ENCODE results near the gene ZNF460. TPM values are rescaled to one million over a fixed set of nuclear protein-coding genes. Genes with fewer than 3 reads are reported as not detected.
A peak's percentile ranks its signal among the peaks of the same experiment; 100 is the strongest.
"Not testable (repeated sequence)": the region's sequence is repeated elsewhere in the genome, so short reads cannot be mapped to it uniquely, and the experiment has no call there.

ZNF460 gene
- 39.0 and 39.5 TPM in 2 replicates for total RNA-seq (2014; rRNA removed; shearing (Covaris generic))

- Histone ChIP-seq H3K4me1 (replicated peaks) (peaks cover 14% of the 10 kb centered on the region), H3K9me3 (replicated peaks) (no peaks in the 10 kb centered on the region), H3K4me3 (peak within 1 kb of the TSS; percentile 66), H3K27ac (peak within 1 kb of the TSS; percentile 98), H3K36me3 (peaks cover 35% of the 10 kb centered on the region), H3K27me3 (replicated peaks) (no peaks in the 10 kb centered on the region)
- DNase-seq (ENCODE audit: low read depth in 1 of 2, low spot score in 2 of 2): peak; percentile 94 to 97
Measured at GRCh38 chr19:57280165-57280961, at the start of gene ZNF460. Gene ZNF460, plus strand, starts transcription at chr19:57280485. Its CDS starts 322 bp downstream, at chr19:57280807.

GRCh38 chr19:57231686-57232085 lies 48.6 kb upstream of the ZNF460 start:
- H3K27ac ChIP-seq: no peak overlapping the region
- no peak overlapping the region for H3K4me3 ChIP-seq
- no peak for DNase-seq (ENCODE audit: low read depth in 1 of 2, low spot score in 2 of 2)
- no peaks in the 10 kb centered on the region for H3K4me1 ChIP-seq (replicated peaks)
- 0 out of 2 replicates have a peak, but pooled peaks cover 2% of the 10 kb centered on the region for H3K9me3 ChIP-seq (replicated peaks)
- H3K27me3 ChIP-seq (replicated peaks): no peaks in the 10 kb centered on the region
- H3K36me3 ChIP-seq: no peaks in the 10 kb centered on the region

GRCh38 chr19:57233207-57233606 lies 47.1 kb upstream of the ZNF460 start:
- no peak for DNase-seq (ENCODE audit: low read depth in 1 of 2, low spot score in 2 of 2)
- H3K4me1 ChIP-seq (replicated peaks): no peaks in the 10 kb centered on the region
- H3K27me3 ChIP-seq (replicated peaks): no peaks in the 10 kb centered on the region
- 0 out of 2 replicates have a peak, but pooled peaks cover 2% of the 10 kb centered on the region for H3K9me3 ChIP-seq (replicated peaks)
- H3K36me3 ChIP-seq: no peaks in the 10 kb centered on the region
- H3K27ac ChIP-seq: no peak overlapping the region
- H3K4me3 ChIP-seq: no peak overlapping the region

- Histone ChIP-seq H3K27me3 (replicated peaks) (no peaks in the 10 kb centered on the region), H3K27ac (peak overlapping the region; percentile 80; the same call in 1 of the 2 replicates), H3K9me3 (replicated peaks) (no peaks in the 10 kb centered on the region), H3K36me3 (peaks cover 18% of the 10 kb centered on the region), H3K4me1 (replicated peaks) (peaks cover 13% of the 10 kb centered on the region), H3K4me3 (peak overlapping the region; percentile 87)
- DNase-seq (ENCODE audit: low read depth in 1 of 2, low spot score in 2 of 2): no peak
Measured at GRCh38 chr19:57239982-57240310, 40.3 kb upstream of the ZNF460 start.

- Histone ChIP-seq H3K36me3 (peaks cover 21% of the 10 kb centered on the region), H3K4me3 (peak within 1 kb of the TSS; percentile 87), H3K4me1 (replicated peaks) (peaks cover 13% of the 10 kb centered on the region), H3K9me3 (replicated peaks) (no peaks in the 10 kb centered on the region), H3K27ac (peak within 1 kb of the TSS; percentile 80), H3K27me3 (replicated peaks) (no peaks in the 10 kb centered on the region)
- peak; percentile 83 to 92 for DNase-seq (ENCODE audit: low read depth in 1 of 2, low spot score in 2 of 2)
Measured at GRCh38 chr19:57240311-57241090, 39.8 kb upstream of the ZNF460 start, which contains the start of gene ZNF805. Gene ZNF805, plus strand, starts transcription at chr19:57240632. Its CDS starts 260 bp downstream, at chr19:57240892.

- Histone ChIP-seq H3K9me3 (replicated peaks) (no peaks in the 10 kb centered on the region), H3K36me3 (peaks cover 21% of the 10 kb centered on the region), H3K27me3 (replicated peaks) (no peaks in the 10 kb centered on the region), H3K27ac (peak overlapping the region; percentile 80), H3K4me3 (peak overlapping the region; percentile 87), H3K4me1 (replicated peaks) (peaks cover 13% of the 10 kb centered on the region)
- DNase-seq (ENCODE audit: low read depth in 1 of 2, low spot score in 2 of 2): no peak
Measured at GRCh38 chr19:57241176-57241575, 39.1 kb upstream of the ZNF460 start.

- H3K36me3 ChIP-seq: peaks cover 33% of the 10 kb centered on the region
- no peaks in the 10 kb centered on the region for H3K9me3 ChIP-seq (replicated peaks)
- H3K27me3 ChIP-seq (replicated peaks): no peaks in the 10 kb centered on the region
- no peak overlapping the region for H3K4me3 ChIP-seq
- H3K27ac ChIP-seq: no peak overlapping the region
- H3K4me1 ChIP-seq (replicated peaks): peaks cover 13% of the 10 kb centered on the region
- DNase-seq (ENCODE audit: low read depth in 1 of 2, low spot score in 2 of 2): no peak
Measured at GRCh38 chr19:57242821-57243220, 37.5 kb upstream of the ZNF460 start.

- H3K4me1 ChIP-seq (replicated peaks): peaks cover 13% of the 10 kb centered on the region
- H3K27ac ChIP-seq: no peak overlapping the region
- no peak for DNase-seq (ENCODE audit: low read depth in 1 of 2, low spot score in 2 of 2)
- H3K4me3 ChIP-seq: no peak overlapping the region
- no peaks in the 10 kb centered on the region for H3K27me3 ChIP-seq (replicated peaks)
- H3K36me3 ChIP-seq: peaks cover 50% of the 10 kb centered on the region
- H3K9me3 ChIP-seq (replicated peaks): no peaks in the 10 kb centered on the region
Measured at GRCh38 chr19:57244513-57244912, 35.8 kb upstream of the ZNF460 start.

GRCh38 chr19:57245066-57245465 lies 35.2 kb upstream of the ZNF460 start:
- Histone ChIP-seq H3K36me3 (peaks cover 52% of the 10 kb centered on the region), H3K4me1 (replicated peaks) (peaks cover 11% of the 10 kb centered on the region), H3K27me3 (replicated peaks) (no peaks in the 10 kb centered on the region), H3K4me3 (no peak overlapping the region), H3K27ac (no peak overlapping the region), H3K9me3 (replicated peaks) (no peaks in the 10 kb centered on the region)
- peak in 1 of 2 experiments; percentile 14 for DNase-seq (ENCODE audit: low read depth in 1 of 2, low spot score in 2 of 2)

- Histone ChIP-seq H3K9me3 (replicated peaks) (no peaks in the 10 kb centered on the region), H3K27ac (no peak overlapping the region), H3K27me3 (replicated peaks) (no peaks in the 10 kb centered on the region), H3K36me3 (peaks cover 56% of the 10 kb centered on the region), H3K4me1 (replicated peaks) (peaks cover 9% of the 10 kb centered on the region), H3K4me3 (no peak overlapping the region)
- DNase-seq (ENCODE audit: low read depth in 1 of 2, low spot score in 2 of 2): peak in 1 of 2 experiments; percentile 12
Measured at GRCh38 chr19:57245959-57246358, 34.3 kb upstream of the ZNF460 start.

GRCh38 chr19:57248646-57249045 lies 31.6 kb upstream of the ZNF460 start:
- no peak overlapping the region for H3K4me3 ChIP-seq
- H3K27me3 ChIP-seq (replicated peaks): no peaks in the 10 kb centered on the region
- peaks cover 75% of the 10 kb centered on the region for H3K36me3 ChIP-seq
- peak in 1 of 2 experiments; percentile 22 for DNase-seq (ENCODE audit: low read depth in 1 of 2, low spot score in 2 of 2)
- H3K27ac ChIP-seq: no peak overlapping the region
- no peaks in the 10 kb centered on the region for H3K4me1 ChIP-seq (replicated peaks)
- H3K9me3 ChIP-seq (replicated peaks): no peaks in the 10 kb centered on the region

- H3K27ac ChIP-seq: no peak overlapping the region
- H3K4me3 ChIP-seq: no peak overlapping the region
- no peaks in the 10 kb centered on the region for H3K4me1 ChIP-seq (replicated peaks)
- no peaks in the 10 kb centered on the region for H3K9me3 ChIP-seq (replicated peaks)
- H3K27me3 ChIP-seq (replicated peaks): no peaks in the 10 kb centered on the region
- peaks cover 80% of the 10 kb centered on the region for H3K36me3 ChIP-seq
- DNase-seq (ENCODE audit: low read depth in 1 of 2, low spot score in 2 of 2): no peak
Measured at GRCh38 chr19:57249329-57249728, 31.0 kb upstream of the ZNF460 start.

GRCh38 chr19:57253767-57254166 lies 26.5 kb upstream of the ZNF460 start:
- not testable (repeated sequence) for H3K27me3 ChIP-seq (replicated peaks); H3K4me1 ChIP-seq (replicated peaks); H3K27ac ChIP-seq; H3K9me3 ChIP-seq (replicated peaks); H3K4me3 ChIP-seq; DNase-seq (ENCODE audit: low read depth in 1 of 2, low spot score in 2 of 2)
- peaks cover 58% of the 10 kb centered on the region for H3K36me3 ChIP-seq

GRCh38 chr19:57262044-57262443 lies 18.2 kb upstream of the ZNF460 start:
- no peak for DNase-seq (ENCODE audit: low read depth in 1 of 2, low spot score in 2 of 2)
- H3K4me1 ChIP-seq (replicated peaks): no peaks in the 10 kb centered on the region
- H3K36me3 ChIP-seq: peaks cover 24% of the 10 kb centered on the region
- no peaks in the 10 kb centered on the region for H3K27me3 ChIP-seq (replicated peaks)
- H3K4me3 ChIP-seq: no peak overlapping the region
- no peak overlapping the region for H3K27ac ChIP-seq
- H3K9me3 ChIP-seq (replicated peaks): no peaks in the 10 kb centered on the region
